Cardiac fibroblast (primary cell): ENCODE measurements around the gene GARS1.
"Not testable (repeated sequence)": the region's sequence is repeated elsewhere in the genome, so short reads cannot be mapped to it uniquely, and the experiment has no call there.

ENCODE experiments used
- DNase-seq, 2 donors: peaks; one replicate each; pipeline versions ENCODE4 v3.0.0 to v3.0.0-alpha.2; 2010; ENCODE audit warnings: low read depth in 2 of 2
- H3K4me3 ChIP-seq, 2 donors: replicated peaks in 1 of 2; 1 replicate in 1 of 2; 2 replicates in 1 of 2; pipeline ENCODE4 v1.5.1; 2011; ENCODE audit warnings: low read depth in 2 of 2, low read length in 2 of 2, mild to moderate bottlenecking in 2 of 2, moderate library complexity in 1 of 2
- TF ChIP-seq, protein P1 (sequence below): IDR thresholded peaks from one replicate; pipeline ENCODE4 v1.5.1; 2011; ENCODE audit warnings: low read depth, mild to moderate bottlenecking, low read length, inconsistent platforms

GARS1 gene

DNA sequence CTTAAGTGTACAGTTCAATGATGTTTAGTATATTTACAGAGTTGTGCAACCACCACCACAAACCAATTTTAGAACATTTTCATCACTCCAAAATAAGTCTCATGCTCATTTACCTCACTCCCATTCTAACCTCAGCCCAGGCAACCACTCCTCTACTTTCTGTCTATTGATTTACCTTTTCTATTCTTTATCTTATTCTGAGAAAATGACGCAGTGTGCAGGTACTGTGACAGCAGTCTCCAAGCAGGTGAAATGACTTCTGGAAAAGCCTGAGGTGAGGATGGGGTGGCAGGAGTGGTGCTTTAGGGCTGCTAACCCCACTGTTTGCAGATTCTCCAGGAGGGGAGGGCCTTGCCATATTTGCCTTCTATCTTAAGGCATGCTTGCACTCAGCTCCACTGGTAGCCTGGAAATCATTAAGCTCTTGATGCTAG is 39.5 kb downstream of the GARS1 start:
- TF ChIP-seq, protein P1, sequence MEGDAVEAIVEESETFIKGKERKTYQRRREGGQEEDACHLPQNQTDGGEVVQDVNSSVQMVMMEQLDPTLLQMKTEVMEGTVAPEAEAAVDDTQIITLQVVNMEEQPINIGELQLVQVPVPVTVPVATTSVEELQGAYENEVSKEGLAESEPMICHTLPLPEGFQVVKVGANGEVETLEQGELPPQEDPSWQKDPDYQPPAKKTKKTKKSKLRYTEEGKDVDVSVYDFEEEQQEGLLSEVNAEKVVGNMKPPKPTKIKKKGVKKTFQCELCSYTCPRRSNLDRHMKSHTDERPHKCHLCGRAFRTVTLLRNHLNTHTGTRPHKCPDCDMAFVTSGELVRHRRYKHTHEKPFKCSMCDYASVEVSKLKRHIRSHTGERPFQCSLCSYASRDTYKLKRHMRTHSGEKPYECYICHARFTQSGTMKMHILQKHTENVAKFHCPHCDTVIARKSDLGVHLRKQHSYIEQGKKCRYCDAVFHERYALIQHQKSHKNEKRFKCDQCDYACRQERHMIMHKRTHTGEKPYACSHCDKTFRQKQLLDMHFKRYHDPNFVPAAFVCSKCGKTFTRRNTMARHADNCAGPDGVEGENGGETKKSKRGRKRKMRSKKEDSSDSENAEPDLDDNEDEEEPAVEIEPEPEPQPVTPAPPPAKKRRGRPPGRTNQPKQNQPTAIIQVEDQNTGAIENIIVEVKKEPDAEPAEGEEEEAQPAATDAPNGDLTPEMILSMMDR: no peak
- H3K4me3 ChIP-seq: no peak overlapping the region
- DNase-seq: no peak

DNA sequence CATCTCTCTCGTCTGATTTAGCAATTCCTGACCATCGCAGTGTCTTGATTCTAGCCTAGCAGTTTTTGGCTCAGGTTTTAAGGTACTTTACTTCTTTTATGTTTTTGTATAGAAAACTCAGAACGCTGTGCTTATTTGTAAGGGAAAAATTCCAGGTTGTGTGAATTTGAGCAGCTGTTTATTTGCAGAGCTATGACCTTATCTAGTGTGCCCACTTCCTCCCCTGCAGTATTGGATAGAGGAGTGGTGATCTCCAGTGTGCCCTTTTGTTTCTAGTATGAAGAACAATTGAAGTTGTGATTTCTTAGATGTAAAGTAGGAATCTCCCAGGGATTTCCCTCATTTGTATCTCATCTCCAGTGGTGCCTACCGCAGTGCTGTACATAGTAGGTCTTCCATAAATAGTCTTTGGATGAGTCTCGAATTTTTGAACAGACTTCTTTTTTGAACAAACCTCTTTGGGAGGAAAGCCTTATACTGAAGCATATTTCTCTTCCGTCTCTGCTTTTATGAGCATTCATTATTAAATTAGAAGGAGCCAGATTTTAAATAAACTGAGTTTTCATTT is 40.0 kb downstream of the GARS1 start:
- TF ChIP-seq, protein P1: no peak
- no peak for DNase-seq
- H3K4me3 ChIP-seq: no peak overlapping the region

- DNase-seq: no peak
- H3K4me3 ChIP-seq: no peak overlapping the region
- TF ChIP-seq, protein P1: no peak
Measured at GRCh38 chr7:30635798-30636197, 41.1 kb downstream of the GARS1 start.

GRCh38 chr7:30642322-30642721 is 47.6 kb downstream of the GARS1 start:
- not testable (repeated sequence) for H3K4me3 ChIP-seq, DNase-seq

DNA sequence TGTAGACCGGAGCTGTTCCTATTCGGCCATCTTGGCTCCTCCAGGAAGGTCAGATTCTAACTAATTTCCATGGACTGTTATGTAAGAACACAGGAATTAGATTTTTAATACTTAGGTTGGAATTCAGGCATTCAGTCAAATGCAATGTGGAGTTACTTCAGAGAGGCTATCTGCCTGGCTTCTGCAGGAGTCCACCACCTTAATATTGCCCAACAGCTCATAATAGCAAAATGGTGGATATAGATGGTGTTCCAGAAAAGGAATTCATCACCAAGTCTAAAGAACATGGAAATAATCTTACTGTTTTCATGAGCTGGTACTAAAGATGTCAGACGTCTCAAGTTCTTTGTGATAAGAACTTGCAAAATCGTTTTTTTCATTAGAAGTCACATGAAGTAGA is 48.1 kb downstream of the GARS1 start:
- H3K4me3 ChIP-seq: no peak overlapping the region
- TF ChIP-seq, protein P1: no peak
- no peak for DNase-seq

- DNase-seq: no peak
- TF ChIP-seq, protein P1: no peak
- H3K4me3 ChIP-seq: no peak overlapping the region
Measured at GRCh38 chr7:30644286-30644955, 49.7 kb downstream of the GARS1 start.

- H3K4me3 ChIP-seq: no peak overlapping the region
- DNase-seq: no peak
- TF ChIP-seq, protein P1: no peak
Measured at GRCh38 chr7:30645661-30646060, 51.0 kb downstream of the GARS1 start.
